ENCODE measurements around the gene ACSBG1.

- no peak for TF ChIP-seq CTCF (IDR thresholded peaks at IDR 0.05)
- TF ChIP-seq POLR2A (IDR thresholded peaks at IDR 0.05) = no peak
- TF ChIP-seq EP300 (IDR thresholded peaks at IDR 0.05) = no peak
Measured at GRCh38 chr15:78179906-78180305, 54.5 kb downstream of the ACSBG1 start.

Measured in ovary (tissue), 3 donors.